Measurements from ENCODE around the gene PLPP1. TPM values are rescaled to one million over a fixed set of nuclear protein-coding genes. Genes with fewer than 3 reads are reported as not detected.

Gene PLPP1
- total RNA-seq, 2 experiments from 2014 or later = 7.9 to 8.2 TPM

DNA sequence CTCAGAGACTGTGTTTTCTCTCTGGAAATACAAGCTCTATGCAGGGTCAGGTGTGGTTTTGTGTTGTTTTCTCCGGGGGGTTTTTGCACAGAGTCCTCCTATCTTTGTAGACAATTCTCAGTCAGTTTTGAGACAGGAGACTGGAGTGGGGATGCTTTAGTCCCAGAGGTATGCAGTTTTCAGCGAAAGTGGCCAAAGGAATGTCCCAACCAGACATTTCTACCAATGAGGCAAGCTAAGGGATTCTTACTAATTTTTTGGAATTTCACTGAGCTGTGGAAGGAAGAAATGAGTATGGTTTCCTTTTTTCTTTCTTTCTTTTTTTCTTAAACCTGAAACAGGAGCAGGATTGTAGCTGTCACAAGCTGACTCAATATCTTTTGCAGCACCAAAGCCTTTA lies 35.3 kb upstream of the PLPP1 start:
- Mint-ChIP-seq H3K27me3 (no peaks in the 10 kb centered on the region), H3K9me3 (ENCODE audit: low read depth) (no peaks in the 10 kb centered on the region), H3K36me3 (ENCODE audit: low read depth) (no peaks in the 10 kb centered on the region), H3K4me3 (no peak overlapping the region), H3K4me1 (no peaks in the 10 kb centered on the region), H3K27ac (no peak overlapping the region)
- intact Hi-C loops (cut with DNase I, micrococcal nuclease) = no loop called here
- ATAC-seq (no peak), DNase-seq (no peak)
- ChIA-PET CTCF (no interaction called here), POLR2A (interaction anchor here (0.7 kb wide), 1 partner anchor 9 kb away, joined by 3 read pairs; no protein-coding TSS in a partner anchor)

GRCh38 chr5:55569513-55569865 lies 34.7 kb upstream of the PLPP1 start:
- ATAC-seq (no peak), DNase-seq (no peak)
- H3K9me3 Mint-ChIP-seq (ENCODE audit: low read depth) = no peaks in the 10 kb centered on the region
- intact Hi-C loops (cut with DNase I, micrococcal nuclease) = no loop called here
- CTCF ChIA-PET = no interaction called here
- POLR2A ChIA-PET = no interaction called here
- H3K27ac Mint-ChIP-seq = no peak overlapping the region
- H3K4me3 Mint-ChIP-seq = no peak overlapping the region
- no peaks in the 10 kb centered on the region for H3K4me1 Mint-ChIP-seq
- H3K36me3 Mint-ChIP-seq (ENCODE audit: low read depth) = no peaks in the 10 kb centered on the region
- H3K27me3 Mint-ChIP-seq = no peaks in the 10 kb centered on the region

GRCh38 chr5:55568654-55569512 lies 34.1 kb upstream of the PLPP1 start:
- Mint-ChIP-seq H3K27me3 (no peaks in the 10 kb centered on the region), H3K36me3 (ENCODE audit: low read depth) (no peaks in the 10 kb centered on the region), H3K4me1 (no peaks in the 10 kb centered on the region), H3K9me3 (ENCODE audit: low read depth) (no peaks in the 10 kb centered on the region), H3K4me3 (no peak overlapping the region), H3K27ac (no peak overlapping the region)
- intact Hi-C loops (cut with DNase I, micrococcal nuclease) = no loop called here
- ChIA-PET POLR2A (no interaction called here), CTCF (no interaction called here)
- DNase-seq (no peak), ATAC-seq (no peak)

- ChIA-PET CTCF (interaction anchor here (0.6 to 1.1 kb wide), 2 partner anchors 14 to 21 kb away, joined by 3 read pairs; no protein-coding TSS in a partner anchor), POLR2A (no interaction called here)
- Mint-ChIP-seq H3K4me1 (no peaks in the 10 kb centered on the region), H3K9me3 (ENCODE audit: low read depth) (no peaks in the 10 kb centered on the region), H3K36me3 (ENCODE audit: low read depth) (no peaks in the 10 kb centered on the region), H3K27me3 (no peaks in the 10 kb centered on the region), H3K4me3 (no peak overlapping the region), H3K27ac (no peak overlapping the region)
- ATAC-seq (no peak), DNase-seq (no peak)
- intact Hi-C loops (cut with DNase I, micrococcal nuclease) = no loop called here
These were observed 30.0 kb upstream of the PLPP1 start for GRCh38 chr5:55564721-55565120.

DNA sequence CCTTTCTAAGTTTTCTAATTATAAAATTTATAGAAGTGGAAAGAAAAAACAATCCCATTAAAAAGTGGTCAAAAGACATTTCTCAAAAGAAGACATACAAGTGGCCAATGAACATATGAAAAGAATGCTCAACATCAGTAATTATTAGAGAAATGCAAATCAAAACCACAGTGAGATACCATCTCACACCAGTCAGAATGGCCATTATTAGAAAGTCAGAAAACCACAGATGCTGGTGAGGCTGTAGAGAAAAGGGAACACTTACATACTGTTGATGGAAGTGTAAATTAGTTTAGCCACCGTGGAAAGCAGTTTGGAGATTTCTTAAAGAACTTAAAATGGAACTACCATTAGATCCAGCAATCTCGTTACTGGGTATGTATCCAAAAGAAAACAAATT lies 23.7 kb upstream of the PLPP1 start:
- H3K27me3 Mint-ChIP-seq = no peaks in the 10 kb centered on the region
- intact Hi-C loops (cut with DNase I, micrococcal nuclease) = no loop called here

DNA sequence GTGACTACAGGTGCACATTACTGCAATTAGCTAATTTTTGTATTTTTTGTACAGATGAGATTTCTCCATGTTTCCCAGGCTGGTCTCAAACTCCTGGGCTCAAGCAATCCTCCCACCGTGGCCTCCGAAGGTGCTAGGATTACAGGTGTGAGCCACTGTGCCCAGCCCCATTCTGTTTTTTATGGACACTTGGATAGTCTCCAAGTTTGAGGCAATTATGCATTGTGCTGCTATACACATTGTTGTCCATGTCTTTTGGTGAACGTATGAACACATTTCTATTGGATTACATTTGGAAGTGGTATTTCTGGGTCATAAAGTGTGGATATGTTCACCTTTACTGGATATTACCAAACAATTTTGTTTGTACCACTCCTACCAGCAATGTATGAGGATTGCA lies 22.4 kb upstream of the PLPP1 start:
- no peaks in the 10 kb centered on the region for H3K27me3 Mint-ChIP-seq
- ChIA-PET CTCF (interaction anchor here (1.3 kb wide), 1 partner anchor 135 kb away, joined by 3 read pairs; no protein-coding TSS in a partner anchor), POLR2A (no interaction called here)
- H3K4me1 Mint-ChIP-seq = no peaks in the 10 kb centered on the region
- H3K27ac Mint-ChIP-seq = no peak overlapping the region
- ATAC-seq (no peak), DNase-seq (no peak)
- no peaks in the 10 kb centered on the region for H3K36me3 Mint-ChIP-seq (ENCODE audit: low read depth)
- H3K4me3 Mint-ChIP-seq = no peak overlapping the region
- no peaks in the 10 kb centered on the region for H3K9me3 Mint-ChIP-seq (ENCODE audit: low read depth)
- intact Hi-C loops (cut with DNase I, micrococcal nuclease) = no loop called here

More for the DNA sequence above, 23.7 kb upstream of the PLPP1 start:
- ChIA-PET POLR2A (no interaction called here), CTCF (interaction anchor here (1.3 kb wide), 1 partner anchor 133 kb away, joined by 3 read pairs; no protein-coding TSS in a partner anchor)
- ATAC-seq = no peak
- H3K36me3 Mint-ChIP-seq (ENCODE audit: low read depth) = no peaks in the 10 kb centered on the region
- no peak overlapping the region for H3K4me3 Mint-ChIP-seq
- DNase-seq = no peak
- H3K27ac Mint-ChIP-seq = no peak overlapping the region
- H3K4me1 Mint-ChIP-seq = no peaks in the 10 kb centered on the region
- no peaks in the 10 kb centered on the region for H3K9me3 Mint-ChIP-seq (ENCODE audit: low read depth)

GRCh38 chr5:55554585-55555202 lies 19.9 kb upstream of the PLPP1 start:
- DNase-seq (no peak), ATAC-seq (no peak)
- H3K9me3 Mint-ChIP-seq (ENCODE audit: low read depth) = no peaks in the 10 kb centered on the region
- H3K4me3 Mint-ChIP-seq = no peak overlapping the region
- H3K27me3 Mint-ChIP-seq = peaks cover 5% of the 10 kb centered on the region
- H3K4me1 Mint-ChIP-seq = no peaks in the 10 kb centered on the region
- CTCF ChIA-PET = no interaction called here
- POLR2A ChIA-PET = no interaction called here
- intact Hi-C loops (cut with DNase I, micrococcal nuclease) = no loop called here
- H3K36me3 Mint-ChIP-seq (ENCODE audit: low read depth) = no peaks in the 10 kb centered on the region
- no peak overlapping the region for H3K27ac Mint-ChIP-seq

DNA sequence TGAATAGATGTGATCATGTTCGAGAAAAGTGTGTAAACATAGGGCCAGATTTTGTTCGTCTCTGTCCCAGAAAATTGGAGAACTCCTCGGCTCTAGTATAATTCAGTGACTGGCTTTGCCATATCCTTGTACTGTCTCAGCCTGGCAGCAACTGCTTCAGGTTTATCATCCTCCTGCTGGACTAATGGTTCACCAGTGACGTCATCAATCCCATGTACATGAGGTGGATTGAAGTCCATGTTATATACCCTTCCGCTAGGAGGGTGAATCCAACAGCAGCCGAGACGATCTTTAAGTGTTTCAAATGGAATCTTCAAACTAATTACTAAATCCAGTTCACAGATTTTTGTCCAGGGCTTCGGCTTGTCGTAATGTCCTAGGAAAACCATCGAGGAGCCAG lies 17.1 kb upstream of the PLPP1 start:
- no peak overlapping the region for H3K4me3 Mint-ChIP-seq
- H3K9me3 Mint-ChIP-seq (ENCODE audit: low read depth) = no peaks in the 10 kb centered on the region
- no peak overlapping the region for H3K27ac Mint-ChIP-seq
- peaks cover 15% of the 10 kb centered on the region for H3K27me3 Mint-ChIP-seq
- ChIA-PET CTCF (no interaction called here), POLR2A (no interaction called here)
- no peak for ATAC-seq
- no peaks in the 10 kb centered on the region for H3K4me1 Mint-ChIP-seq
- intact Hi-C loops (cut with DNase I, micrococcal nuclease) = no loop called here
- no peak for DNase-seq
- no peaks in the 10 kb centered on the region for H3K36me3 Mint-ChIP-seq (ENCODE audit: low read depth)

DNA sequence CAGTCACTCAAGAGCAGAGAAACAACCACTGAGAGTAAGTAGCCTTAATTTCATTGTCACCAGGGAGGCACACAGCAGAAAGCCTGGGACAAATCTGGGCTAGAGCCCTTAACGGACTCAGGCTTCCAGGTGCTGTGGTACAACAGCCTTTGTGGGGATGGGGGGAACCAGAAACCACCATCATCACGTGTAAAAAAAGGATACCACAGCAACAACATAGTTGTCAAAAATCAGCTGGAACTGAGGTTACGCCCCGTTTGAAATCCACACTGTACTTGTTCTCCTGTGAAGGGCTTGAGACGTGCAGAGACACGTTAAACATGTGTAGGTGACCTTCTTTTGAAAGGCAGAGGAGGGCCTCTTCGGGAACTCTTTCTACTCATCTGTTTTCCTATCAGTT lies 16.6 kb upstream of the PLPP1 start:
- Mint-ChIP-seq H3K27me3 (peaks cover 15% of the 10 kb centered on the region), H3K27ac (no peak overlapping the region), H3K36me3 (ENCODE audit: low read depth) (no peaks in the 10 kb centered on the region), H3K4me1 (no peaks in the 10 kb centered on the region), H3K4me3 (no peak overlapping the region), H3K9me3 (ENCODE audit: low read depth) (no peaks in the 10 kb centered on the region)
- ChIA-PET POLR2A (no interaction called here), CTCF (no interaction called here)
- intact Hi-C loops (cut with DNase I, micrococcal nuclease) = no loop called here
- DNase-seq (no peak), ATAC-seq (no peak)

GRCh38 chr5:55547781-55548180 lies 13.0 kb upstream of the PLPP1 start:
- ChIA-PET POLR2A (no interaction called here), CTCF (interaction anchor here (1.2 kb wide), 1 partner anchor 93 kb away, joined by 3 read pairs; no protein-coding TSS in a partner anchor)
- H3K36me3 Mint-ChIP-seq (ENCODE audit: low read depth) = no peaks in the 10 kb centered on the region
- no peak overlapping the region for H3K27ac Mint-ChIP-seq
- H3K4me1 Mint-ChIP-seq = no peaks in the 10 kb centered on the region
- intact Hi-C loops (cut with DNase I, micrococcal nuclease) = no loop called here
- DNase-seq (no peak), ATAC-seq (no peak)
- H3K27me3 Mint-ChIP-seq = peaks cover 15% of the 10 kb centered on the region
- no peak overlapping the region for H3K4me3 Mint-ChIP-seq
- H3K9me3 Mint-ChIP-seq (ENCODE audit: low read depth) = no peaks in the 10 kb centered on the region

DNA sequence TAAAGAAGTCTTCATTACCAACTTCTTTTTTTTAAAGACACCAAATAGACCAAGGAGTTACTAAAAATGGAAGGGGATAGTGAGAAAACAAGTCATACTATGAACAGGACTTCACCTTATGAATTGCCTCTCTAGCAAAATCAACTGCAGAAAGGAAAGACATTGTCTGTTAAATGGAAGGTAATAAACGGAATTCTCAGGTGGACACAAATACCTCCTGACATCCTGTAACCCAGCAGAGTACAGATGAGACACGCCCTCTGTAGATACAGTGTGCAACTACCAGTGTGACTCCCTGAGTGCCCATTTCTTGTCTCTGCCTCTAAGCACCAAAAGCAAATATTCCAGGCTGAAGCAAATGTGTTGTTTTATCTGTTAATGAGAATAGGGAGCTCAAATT lies 12.2 kb upstream of the PLPP1 start:
- intact Hi-C loops (cut with DNase I, micrococcal nuclease) = no loop called here
- Mint-ChIP-seq H3K27ac (no peak overlapping the region), H3K36me3 (ENCODE audit: low read depth) (no peaks in the 10 kb centered on the region), H3K4me3 (no peak overlapping the region), H3K9me3 (ENCODE audit: low read depth) (no peaks in the 10 kb centered on the region), H3K27me3 (peaks cover 15% of the 10 kb centered on the region), H3K4me1 (peaks cover under 1% of the 10 kb centered on the region)
- ChIA-PET CTCF (interaction anchor here (1.1 to 1.2 kb wide), 2 partner anchors 70 to 94 kb away, joined by 3 read pairs; no protein-coding TSS in a partner anchor), POLR2A (no interaction called here)
- DNase-seq = no peak
- ATAC-seq = no peak

DNA sequence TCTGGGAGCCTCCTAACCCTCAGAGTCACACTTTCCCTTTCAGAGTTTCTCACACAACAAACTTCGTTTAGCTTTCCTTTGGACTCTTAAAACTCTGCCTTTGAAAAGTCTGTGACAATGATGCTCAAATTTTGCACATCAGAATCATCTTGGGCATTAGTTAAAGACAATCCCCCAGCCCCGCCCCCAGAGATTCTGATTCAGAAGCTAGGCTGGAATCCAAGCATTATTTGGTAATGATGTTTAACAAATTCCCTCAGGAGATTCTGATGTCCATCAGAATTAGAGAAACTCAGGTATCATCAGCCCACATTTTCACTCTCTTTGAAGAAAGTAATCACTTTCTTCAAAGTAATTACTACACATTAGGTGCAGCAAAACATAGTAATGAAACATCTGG lies 9.6 kb upstream of the PLPP1 start:
- Mint-ChIP-seq H3K4me1 (peaks cover 22% of the 10 kb centered on the region), H3K4me3 (no peak overlapping the region), H3K27ac (no peak overlapping the region), H3K9me3 (ENCODE audit: low read depth) (no peaks in the 10 kb centered on the region), H3K27me3 (peaks cover 8% of the 10 kb centered on the region), H3K36me3 (ENCODE audit: low read depth) (no peaks in the 10 kb centered on the region)
- DNase-seq = no peak
- intact Hi-C loops (cut with DNase I, micrococcal nuclease) = no loop called here
- ATAC-seq = no peak
- CTCF ChIA-PET = no interaction called here
- POLR2A ChIA-PET = no interaction called here

All from activated CD4-positive, alpha-beta T cell treated with anti-CD3 and anti-CD28 coated beads for 36 hours (primary cell).